OCI-LY1 (cell line): ENCODE results near the gene HOXA10.

Source experiments
- H2AFZ ChIP-seq: fragments of 200-600 bp; sonication (generic), shearing (Covaris generic); 2 replicates; pipeline ENCODE4 v1.6.0; 2014; ENCODE audit warnings: antibody characterized with exemption, mild to moderate bottlenecking, low read length
- H3F3A ChIP-seq: fragments of 200-600 bp; sonication (generic), shearing (Covaris generic); 2 replicates; pipeline ENCODE4 v1.6.0; 2014; ENCODE audit warnings: mild to moderate bottlenecking, antibody characterized with exemption, low read length, moderate library complexity; ENCODE audit not compliant: insufficient read depth
- H3K27ac ChIP-seq: fragments of 200-600 bp; sonication (generic); 2 replicates; pipeline ENCODE4 v1.5.1; 2014; ENCODE audit warnings: low read length, mixed run types, mild to moderate bottlenecking, low read depth; ENCODE audit not compliant: poor library complexity, severe bottlenecking
- H3K27me3 ChIP-seq: fragments of 200-600 bp; sonication (generic); 2 replicates; pipeline ENCODE4 v1.6.0; 2014; ENCODE audit warnings: antibody characterized with exemption, mild to moderate bottlenecking, low read length, moderate library complexity; ENCODE audit not compliant: insufficient read depth
- H3K36me3 ChIP-seq: fragments of 200-600 bp; sonication (generic); 2 replicates; pipeline ENCODE4 v1.6.1; 2014; ENCODE audit warnings: mild to moderate bottlenecking, antibody characterized with exemption, low read length, moderate library complexity, mixed read lengths; ENCODE audit not compliant: insufficient read depth
- H3K4me1 ChIP-seq: fragments of 200-600 bp; sonication (generic); 2 replicates; pipeline ENCODE4 v1.5.1; 2014; ENCODE audit warnings: mild to moderate bottlenecking, low read length, moderate library complexity; ENCODE audit not compliant: insufficient read depth, severe bottlenecking
- H3K4me2 ChIP-seq: fragments of 200-600 bp; sonication (generic), shearing (Covaris generic); 2 replicates; pipeline ENCODE4 v1.6.1; 2014; ENCODE audit warnings: low read length
- H3K4me3 ChIP-seq: fragments of 200-600 bp; sonication (generic); 2 replicates; pipeline ENCODE4 v1.5.1; 2014; ENCODE audit warnings: low read length, low read depth, mild to moderate bottlenecking, mixed read lengths; ENCODE audit not compliant: poor library complexity, severe bottlenecking
- H3K79me2 ChIP-seq: fragments of 200-600 bp; shearing (Covaris generic); 2 replicates; pipeline ENCODE4 v1.6.1; 2016; ENCODE audit warnings: mixed run types, low read length, mixed read lengths; ENCODE audit not compliant: insufficient read depth
- H3K9ac ChIP-seq: fragments of 200-600 bp; sonication (generic), shearing (Covaris generic); 2 replicates; pipeline ENCODE4 v1.6.1; 2014; ENCODE audit warnings: mild to moderate bottlenecking, low read length, mixed read lengths
- H3K9me2 ChIP-seq: fragments of 200-600 bp; sonication (generic), shearing (Covaris generic); 2 replicates; pipeline ENCODE4 v1.6.1; 2014; ENCODE audit warnings: low read depth, mild to moderate bottlenecking, low read length, mixed read lengths
- H3K9me3 ChIP-seq: fragments of 200-600 bp; shearing (Covaris generic); 2 replicates; pipeline ENCODE4 v1.6.1; 2014; ENCODE audit warnings: low read length, mixed read lengths
- H4K20me1 ChIP-seq: fragments of 200-600 bp; sonication (generic), shearing (Covaris generic); 2 replicates; pipeline ENCODE4 v1.6.0; 2016; ENCODE audit warnings: mild to moderate bottlenecking, low read length; ENCODE audit not compliant: insufficient read depth
- EZH2 ChIP-seq: fragments of 200-600 bp; sonication (generic), shearing (Covaris generic); IDR thresholded peaks from 2 replicates; pipeline ENCODE4 v1.8.0; 2017; ENCODE audit warnings: borderline replicate concordance, mixed run types, mild to moderate bottlenecking, antibody characterized with exemption, low read length, moderate library complexity, mixed read lengths
- TF ChIP-seq, protein P1 (sequence below): fragments of 200-600 bp; sonication (generic), shearing (Covaris generic); IDR thresholded peaks from 2 replicates; pipeline ENCODE4 v1.5.1; 2017; ENCODE audit warnings: mild to moderate bottlenecking, antibody characterized with exemption, low read length, moderate library complexity, mixed read lengths

The HOXA10 gene

DNA sequence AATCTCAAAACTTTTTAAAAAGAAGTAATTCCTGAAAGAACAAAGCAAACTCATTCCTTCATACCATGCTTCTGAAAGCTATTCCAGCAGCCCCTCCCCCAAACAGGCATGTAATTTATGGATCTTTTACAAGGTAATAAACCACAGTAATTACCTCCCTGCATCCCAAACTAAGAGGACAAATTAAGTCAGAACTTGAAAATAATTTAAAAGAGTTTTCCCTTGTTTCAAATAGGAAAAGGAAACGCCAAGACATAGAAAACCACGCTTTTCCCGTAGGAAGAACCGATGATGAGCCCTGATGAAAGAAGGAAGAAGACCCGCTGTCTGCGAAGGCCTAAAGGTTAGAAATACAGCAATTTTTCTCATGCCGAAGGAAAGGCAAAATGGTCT, 52.4 kb downstream of the HOXA10 start:
- H3F3A ChIP-seq: no peaks in the 10 kb centered on the region
- no peaks in the 10 kb centered on the region; the same call in 1 of the 2 replicates for H3K27me3 ChIP-seq
- H3K4me1 ChIP-seq: no peaks in the 10 kb centered on the region
- no peaks in the 10 kb centered on the region for H3K36me3 ChIP-seq
- H3K4me2 ChIP-seq: no peak overlapping the region
- no peaks in the 10 kb centered on the region for H3K9me2 ChIP-seq
- H3K4me3 ChIP-seq: no peak overlapping the region
- no peak overlapping the region for H2AFZ ChIP-seq
- H3K27ac ChIP-seq: no peak overlapping the region
- no peaks in the 10 kb centered on the region for H4K20me1 ChIP-seq
- no peaks in the 10 kb centered on the region for H3K79me2 ChIP-seq
- H3K9me3 ChIP-seq: no peaks in the 10 kb centered on the region
- H3K9ac ChIP-seq: no peak overlapping the region
- TF ChIP-seq, protein P1, sequence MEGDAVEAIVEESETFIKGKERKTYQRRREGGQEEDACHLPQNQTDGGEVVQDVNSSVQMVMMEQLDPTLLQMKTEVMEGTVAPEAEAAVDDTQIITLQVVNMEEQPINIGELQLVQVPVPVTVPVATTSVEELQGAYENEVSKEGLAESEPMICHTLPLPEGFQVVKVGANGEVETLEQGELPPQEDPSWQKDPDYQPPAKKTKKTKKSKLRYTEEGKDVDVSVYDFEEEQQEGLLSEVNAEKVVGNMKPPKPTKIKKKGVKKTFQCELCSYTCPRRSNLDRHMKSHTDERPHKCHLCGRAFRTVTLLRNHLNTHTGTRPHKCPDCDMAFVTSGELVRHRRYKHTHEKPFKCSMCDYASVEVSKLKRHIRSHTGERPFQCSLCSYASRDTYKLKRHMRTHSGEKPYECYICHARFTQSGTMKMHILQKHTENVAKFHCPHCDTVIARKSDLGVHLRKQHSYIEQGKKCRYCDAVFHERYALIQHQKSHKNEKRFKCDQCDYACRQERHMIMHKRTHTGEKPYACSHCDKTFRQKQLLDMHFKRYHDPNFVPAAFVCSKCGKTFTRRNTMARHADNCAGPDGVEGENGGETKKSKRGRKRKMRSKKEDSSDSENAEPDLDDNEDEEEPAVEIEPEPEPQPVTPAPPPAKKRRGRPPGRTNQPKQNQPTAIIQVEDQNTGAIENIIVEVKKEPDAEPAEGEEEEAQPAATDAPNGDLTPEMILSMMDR: no peak
- TF ChIP-seq EZH2: no peak
